Measurements from ENCODE around the gene ZNG1A.
"Not testable (repeated sequence)": the region's sequence is repeated elsewhere in the genome, so short reads cannot be mapped to it uniquely, and the experiment has no call there.

The ZNG1A gene

DNA sequence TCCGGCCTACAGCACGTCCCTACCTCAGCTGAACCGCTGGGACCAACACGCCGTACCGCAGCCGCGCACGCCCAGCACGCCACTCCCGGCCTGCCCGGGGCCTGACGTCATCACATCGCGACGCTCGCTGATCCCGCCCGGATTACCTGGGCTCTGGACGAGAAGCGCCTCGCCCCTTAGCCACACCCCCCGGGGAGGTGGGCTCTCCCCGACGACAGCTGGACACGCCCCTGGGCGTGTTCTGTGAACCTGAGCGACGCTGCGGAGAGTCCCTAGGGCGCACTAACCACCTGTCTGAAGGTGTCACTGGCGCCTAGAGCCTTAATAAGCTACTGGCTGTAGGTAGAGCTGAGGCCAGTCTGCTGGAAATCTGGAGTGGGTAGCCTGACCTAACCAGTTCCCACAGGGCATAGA lies at the start of gene ZNG1A:
Gene ZNG1A, minus strand, starts transcription at position 87 of the 414 bp plus-strand sequence. CDS start 87 bp downstream, outside the sequence.
- peak; percentile 59 for DNase-seq (ENCODE audit: low spot score)

DNA sequence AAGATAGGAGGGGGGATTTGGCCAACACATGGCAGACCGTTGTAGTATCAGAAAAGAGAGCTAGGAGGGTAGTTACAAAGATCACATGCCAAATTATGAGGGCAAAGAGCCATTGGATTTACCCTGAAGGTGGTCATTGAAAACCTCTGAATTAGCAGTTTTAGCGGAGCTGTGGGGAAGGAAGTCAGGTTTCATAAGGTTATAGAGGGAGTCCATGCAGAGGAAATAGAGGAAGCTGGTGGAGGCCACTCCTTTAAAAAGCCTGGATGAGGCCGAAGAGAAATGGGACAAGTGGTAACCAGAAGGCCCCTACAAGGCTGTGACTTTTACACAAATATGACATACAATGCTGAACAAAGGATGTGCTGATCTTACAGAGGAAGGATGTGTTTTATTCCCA lies 49.0 kb upstream of the ZNG1A start:
- no peak for DNase-seq (ENCODE audit: low spot score)

DNA sequence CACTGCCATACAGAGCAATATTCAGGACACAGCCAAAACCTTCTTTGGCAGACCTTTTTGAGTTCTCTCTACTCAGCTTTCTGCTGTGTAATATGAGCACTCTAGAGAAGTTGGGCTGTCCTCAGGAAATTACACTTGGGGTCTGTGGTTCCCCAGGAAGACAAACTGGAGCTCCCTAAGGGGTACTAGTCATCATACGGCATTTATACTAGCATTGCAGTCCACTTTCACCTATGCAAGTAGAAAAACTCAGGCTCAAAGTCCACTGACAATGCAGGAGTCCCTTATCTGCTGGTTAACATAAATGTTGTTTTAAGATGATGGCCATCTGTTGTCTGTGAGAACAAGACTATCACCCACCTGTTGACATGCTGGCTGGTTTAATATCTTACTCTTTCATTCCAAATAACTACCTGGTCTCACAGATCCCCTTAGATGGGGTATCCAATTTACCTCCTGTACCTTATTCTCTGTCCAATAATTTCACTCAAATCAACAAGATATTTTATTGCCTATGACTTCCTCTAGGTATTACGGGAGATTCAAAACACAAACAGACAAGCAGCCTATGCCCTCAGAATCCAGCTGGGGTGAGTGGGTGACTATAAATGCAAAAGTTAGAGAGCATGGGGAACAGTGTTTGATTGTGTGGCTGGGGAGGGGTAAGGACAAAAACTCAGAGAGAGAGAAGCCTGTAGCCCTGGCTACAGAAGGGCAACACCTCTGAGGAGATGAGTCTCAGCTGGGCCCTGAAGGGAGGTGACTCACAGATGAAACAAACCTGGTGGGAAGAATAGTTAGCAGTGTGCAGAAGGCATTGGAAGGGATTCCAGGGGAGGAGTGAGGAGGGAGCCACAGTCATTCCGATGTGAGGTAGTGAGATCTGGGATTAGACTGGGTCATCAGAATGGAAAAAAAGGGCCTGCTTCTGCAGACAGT lies 46.0 kb upstream of the ZNG1A start:
- peak; percentile 23 for DNase-seq (ENCODE audit: low spot score)

DNA sequence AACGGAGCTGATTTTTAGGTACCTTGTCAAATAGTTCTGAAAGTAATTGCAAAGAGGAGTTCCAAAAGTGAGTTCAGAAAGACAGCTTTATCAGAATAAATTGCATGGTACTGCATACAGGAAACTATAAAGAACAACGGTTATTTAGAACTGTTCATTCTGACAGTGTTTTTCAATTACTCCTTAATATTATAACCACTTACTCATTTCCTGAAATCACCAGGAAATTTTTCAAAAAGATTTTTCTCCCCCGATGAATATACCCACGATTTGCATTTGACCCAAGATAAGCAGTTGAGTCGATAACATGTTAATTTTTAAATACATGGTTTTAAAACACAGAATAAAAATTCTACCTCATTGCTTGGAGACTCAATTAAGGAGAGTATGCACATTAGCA lies 45.2 kb upstream of the ZNG1A start:
- no peak for DNase-seq (ENCODE audit: low spot score)

DNA sequence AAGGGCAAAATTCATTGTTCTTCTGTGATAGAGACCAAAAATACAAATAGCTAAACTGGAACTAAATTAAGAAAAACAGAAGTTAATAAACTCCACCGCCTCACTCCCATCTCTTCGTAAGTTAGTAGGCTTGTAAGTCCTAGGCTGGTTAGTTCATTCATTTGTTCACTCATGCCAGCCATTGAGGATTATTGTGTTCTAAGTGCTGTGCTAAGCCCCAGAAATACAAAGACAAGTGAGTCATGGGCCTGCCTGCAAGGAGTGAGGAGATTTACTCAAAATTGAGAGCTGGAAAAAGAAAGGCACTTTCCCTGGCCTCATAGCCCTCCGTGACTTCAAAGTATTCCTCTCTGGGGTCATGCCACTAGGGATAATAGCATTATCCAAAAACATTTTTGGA lies 44.3 kb upstream of the ZNG1A start:
- no peak for DNase-seq (ENCODE audit: low spot score)

DNA sequence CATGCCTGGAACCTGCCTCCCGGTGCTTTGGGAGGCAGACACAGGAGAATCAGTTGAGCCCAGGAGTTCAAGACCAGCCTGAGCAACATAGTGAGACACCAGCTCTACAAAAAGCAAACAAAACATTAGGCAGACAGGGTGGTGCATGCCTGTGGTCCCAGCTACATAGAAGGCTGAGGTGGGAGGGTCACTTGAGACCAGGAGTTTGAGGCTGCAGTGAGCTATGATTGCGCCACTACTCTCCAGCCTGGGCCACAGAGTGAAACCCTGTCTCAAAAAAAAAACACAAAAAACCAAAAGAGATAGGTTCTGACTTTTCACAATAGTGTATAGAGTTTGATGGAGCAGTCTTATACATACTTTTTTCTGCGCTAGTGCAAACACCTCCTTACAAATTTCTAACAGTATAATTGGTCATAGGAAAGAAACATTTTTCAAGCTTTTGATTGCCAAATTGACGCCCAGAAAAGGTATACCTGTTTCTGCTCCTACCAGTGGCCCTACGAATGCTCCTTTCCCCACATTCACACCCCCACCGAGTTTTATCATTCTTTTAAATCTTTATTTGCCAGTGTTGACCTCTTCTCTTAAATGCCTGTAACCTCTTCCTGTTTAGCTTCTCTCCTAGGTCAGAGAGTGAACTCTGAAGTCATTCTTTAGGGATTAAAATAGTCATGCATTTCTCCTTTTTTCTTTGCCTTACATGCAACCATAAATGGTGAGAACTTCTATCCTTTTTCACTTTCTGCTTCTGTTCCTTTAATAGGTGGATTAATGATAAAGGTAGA lies 43.3 kb upstream of the ZNG1A start:
- DNase-seq (ENCODE audit: low spot score) = no peak

DNA sequence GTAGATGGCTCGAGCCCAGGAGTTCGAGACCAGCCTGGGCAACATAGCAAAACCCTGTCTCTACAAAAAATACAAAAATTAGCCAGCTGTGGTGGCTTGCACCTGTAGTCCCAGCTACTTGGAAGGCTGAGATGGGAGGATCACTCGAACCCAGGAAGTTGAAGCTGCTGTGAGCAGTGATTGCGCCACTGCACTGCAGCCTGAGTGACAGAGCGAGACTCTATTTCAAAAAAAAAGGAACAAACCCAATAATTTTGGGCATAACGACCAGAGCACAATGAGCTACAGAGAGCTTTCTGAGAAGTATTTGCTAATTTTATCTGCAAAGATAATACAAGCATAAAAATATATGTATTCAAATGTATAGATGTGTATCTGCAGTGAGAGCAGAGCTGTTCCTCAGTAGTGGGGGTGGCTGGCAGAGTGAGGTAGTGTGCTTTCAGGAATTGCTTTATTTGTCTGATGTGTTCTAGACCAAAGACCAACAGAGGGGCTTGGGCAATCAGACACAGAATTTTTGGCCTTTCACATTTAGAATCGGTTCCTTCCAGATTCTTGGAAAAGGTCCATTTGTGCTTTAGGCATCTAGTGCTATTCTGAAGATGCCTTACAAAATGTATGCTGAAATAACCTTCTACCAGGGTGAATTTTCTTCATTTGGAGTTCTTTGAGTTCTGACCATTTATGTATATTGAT lies 41.0 kb upstream of the ZNG1A start:
- DNase-seq (ENCODE audit: low spot score) = no peak

DNA sequence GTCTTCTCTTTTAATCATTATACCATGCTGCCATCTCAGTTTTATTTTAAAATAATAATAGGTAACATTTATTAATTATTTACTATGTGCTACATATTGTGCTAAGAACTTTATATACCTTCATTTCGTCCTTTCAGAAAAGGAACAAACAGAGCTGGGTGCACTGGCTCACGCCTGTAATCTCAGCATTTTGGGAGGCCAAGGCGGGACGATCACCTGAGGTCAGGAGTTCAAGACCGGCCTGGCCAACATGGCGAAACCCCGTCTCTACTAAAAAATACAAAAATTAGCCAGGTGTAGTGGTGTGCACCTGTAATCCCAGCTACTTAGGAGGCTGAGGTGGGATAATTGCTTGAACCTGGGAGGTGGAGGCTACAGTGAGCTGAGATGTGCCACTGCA lies 40.2 kb upstream of the ZNG1A start:
- not testable (repeated sequence) for DNase-seq (ENCODE audit: low spot score)

DNA sequence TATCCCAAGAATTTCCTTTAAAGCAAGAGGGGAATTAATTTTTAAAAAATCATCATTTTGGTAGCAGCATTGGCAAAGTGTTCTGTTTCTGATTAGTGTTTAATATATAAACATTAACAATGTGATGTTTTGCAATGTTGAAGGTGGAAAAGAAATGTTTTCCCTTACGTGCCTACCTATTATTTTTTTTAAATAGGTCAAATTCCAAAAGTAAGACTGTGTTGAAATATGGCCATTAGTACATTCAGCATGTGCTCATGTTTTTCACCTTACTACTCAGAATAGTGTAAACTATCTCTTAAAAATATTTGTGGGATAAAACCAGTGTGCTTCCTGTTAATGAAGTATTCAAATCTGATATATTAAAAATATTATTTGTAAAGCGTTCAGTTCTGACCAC lies 39.1 kb upstream of the ZNG1A start:
- no peak for DNase-seq (ENCODE audit: low spot score)

DNA sequence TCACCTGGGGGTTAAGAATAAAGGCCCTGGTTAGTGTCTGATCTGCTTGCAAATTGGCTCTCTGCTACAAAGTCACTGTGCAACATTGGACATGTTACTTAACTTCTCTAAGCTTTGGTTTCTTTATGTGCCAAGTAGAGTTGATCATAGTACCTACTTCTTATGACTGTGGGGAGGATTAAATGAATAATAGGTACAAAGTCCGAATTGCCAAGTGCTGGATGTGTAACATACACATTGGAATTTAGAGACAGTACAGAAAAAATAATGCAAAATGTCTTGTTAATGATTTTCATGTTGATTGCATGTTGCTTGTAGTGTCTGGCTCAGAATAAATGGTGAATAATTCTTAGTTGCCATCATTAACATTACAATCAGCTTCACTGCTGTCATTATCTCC lies 38.0 kb upstream of the ZNG1A start:
- no peak for DNase-seq (ENCODE audit: low spot score)

DNA sequence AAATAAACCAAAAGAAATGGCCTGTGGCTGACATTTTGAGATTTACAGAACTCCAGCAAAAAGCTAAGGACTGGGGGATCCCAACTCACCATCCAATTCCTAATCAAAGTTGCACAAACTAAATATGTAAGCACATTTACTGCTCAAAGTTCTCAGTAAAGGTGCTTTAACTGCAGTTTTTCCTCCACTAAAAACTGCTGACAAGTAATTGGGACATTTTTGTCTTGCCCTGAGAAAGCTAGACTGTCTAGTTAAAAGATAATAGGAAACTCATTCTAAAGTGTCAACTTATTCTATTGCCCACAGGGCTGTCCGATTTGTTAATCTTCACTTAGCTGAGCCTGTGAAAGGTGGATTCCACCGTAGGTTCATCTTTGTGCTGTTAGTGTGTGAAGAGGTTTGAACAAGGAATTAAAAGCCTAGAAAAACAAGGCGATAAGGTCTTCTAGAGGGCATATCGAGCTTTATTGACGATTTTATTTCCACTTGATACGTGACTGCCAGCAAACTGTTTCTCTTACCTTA lies 36.8 kb upstream of the ZNG1A start:
- no peak for DNase-seq (ENCODE audit: low spot score)

DNA sequence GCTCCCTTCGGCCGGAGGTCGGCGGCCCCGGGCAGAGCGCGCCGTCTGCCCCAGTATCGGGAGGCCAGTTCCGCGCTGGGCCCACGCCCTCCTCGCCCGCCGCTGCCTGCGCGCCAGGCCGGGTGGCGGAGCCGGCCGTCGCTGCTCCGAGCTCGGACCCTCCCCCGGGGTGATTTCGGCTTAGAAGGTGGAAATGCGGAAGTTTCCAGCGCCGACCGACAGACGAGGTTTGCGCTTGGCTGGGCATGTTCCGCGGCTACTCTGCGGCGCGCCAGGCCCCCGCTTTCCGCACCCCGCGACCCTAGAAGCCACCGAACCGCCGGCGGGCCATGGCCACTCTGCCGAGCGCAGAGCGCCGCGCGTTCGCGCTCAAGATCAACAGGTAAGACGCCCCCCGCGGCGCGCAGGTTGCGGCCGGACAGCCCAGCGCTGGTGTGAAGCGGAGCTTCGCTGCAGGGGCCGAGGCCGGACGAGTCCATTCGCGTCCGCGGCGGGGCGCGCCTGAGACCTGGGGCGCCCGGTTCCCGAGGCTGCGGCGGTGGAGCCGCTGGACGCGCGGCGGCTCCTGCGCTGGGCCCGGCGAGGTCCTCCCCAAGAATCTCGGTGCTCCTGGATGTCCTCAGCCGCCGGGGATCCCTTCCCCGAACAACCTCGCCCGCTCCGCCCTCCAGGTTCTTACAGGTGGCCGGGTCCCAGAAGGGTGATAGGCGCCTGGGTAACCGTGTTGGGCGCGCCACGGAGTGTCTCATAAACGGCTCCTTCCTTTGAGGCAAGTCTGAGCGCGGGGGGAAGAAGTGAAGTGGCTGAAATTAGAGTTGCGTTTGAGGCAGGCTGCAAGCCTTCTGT lies 36.0 kb upstream of the ZNG1A start, which contains the start of gene DOCK8:
Gene DOCK8, plus strand, starts transcription at position 218 of the 846 bp plus-strand sequence. Its CDS starts 112 bp downstream, at position 330.
- peak; percentile 63 for DNase-seq (ENCODE audit: low spot score)

DNA sequence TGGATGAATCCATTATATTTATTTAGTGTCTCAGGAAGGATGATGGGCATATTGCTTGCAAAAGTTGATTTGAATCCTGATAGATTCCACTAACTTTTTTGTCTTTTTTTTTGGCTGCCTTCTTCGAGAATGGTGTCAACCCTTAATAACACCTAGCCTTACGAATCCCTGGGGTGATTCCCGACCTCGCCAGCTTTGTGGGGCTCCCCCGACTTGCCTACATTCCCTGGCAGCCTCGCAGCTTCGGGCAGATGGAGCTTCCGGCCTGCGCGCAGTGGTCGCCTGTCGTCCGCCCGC lies 35.4 kb upstream of the ZNG1A start:
- no peak for DNase-seq (ENCODE audit: low spot score)

DNA sequence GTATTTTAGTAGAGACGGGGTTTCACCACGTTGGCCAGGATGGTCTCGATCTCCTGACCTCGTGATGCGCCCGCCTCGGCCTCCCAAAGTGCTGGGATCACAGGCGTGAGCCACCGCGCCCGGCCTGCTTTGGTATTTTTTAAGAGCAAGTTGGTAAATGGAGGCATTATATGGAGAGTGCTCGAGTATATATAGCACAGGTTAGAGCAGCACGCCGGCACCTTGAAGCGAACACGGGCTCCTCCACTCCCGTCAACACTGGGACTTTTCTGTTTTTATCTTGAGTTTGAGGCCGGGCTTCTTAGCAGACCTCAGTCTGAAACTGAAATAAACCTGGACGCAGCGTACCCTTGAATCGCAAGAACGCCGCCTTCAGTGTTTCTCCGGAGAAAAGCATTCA lies 35.0 kb upstream of the ZNG1A start:
- not testable (repeated sequence) for DNase-seq (ENCODE audit: low spot score)

DNA sequence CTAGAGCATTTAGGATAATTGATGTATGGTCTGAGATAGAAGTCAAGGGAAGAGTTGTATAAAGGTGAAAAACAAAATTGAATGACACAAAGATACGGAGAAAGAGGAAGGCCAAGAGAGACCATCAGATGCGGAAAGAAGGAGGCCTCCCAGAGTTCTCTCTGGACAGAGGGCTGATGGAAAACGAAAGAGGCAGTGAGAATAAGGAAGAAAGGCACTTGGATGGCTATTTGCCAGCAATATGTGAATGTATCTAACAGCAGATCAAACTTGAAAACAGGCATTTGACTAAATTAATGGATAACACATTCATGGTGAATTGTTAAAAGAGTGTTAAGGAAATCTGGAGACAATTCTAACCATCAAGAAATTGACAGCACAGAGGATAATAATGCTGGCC lies 33.4 kb upstream of the ZNG1A start:
- no peak for DNase-seq (ENCODE audit: low spot score)

DNA sequence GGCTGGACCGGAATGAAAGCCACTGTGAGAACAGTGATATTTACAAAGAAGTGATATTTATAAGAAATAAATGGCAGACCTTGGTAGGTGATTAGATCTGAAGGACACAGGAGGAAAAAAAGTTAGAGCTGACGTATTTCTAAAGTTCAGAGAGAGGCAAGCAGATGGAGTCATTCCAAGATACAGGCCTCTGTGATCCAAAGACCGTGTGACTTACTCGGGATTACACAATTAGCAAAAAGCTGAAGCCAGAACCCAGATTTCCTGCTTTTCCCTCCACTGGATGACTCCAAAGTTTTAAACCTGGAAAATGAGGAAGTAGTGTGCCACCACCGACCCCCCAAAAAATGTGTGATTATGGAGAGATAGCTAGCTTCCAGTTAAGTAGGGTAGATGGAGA lies 32.7 kb upstream of the ZNG1A start:
- DNase-seq (ENCODE audit: low spot score) = no peak

DNA sequence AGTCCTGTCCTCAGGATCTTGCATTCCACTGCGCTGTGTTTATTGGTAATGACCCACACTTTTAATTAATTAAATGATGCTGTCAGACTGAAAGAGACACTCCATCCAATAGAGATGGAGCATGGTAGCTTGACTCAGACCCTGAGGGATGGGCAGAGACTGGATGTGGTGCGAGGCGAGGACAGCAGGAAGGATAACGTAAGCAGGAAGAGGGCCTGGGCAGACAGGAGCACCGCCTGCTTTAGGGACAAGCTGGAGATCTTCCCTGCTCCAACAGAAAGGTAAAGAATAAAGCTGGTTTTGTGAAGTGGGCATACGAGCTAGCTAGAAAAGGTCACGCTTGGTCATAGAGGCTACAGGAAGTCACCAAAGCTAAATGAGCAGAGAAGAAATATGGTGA lies 32.2 kb upstream of the ZNG1A start:
- no peak for DNase-seq (ENCODE audit: low spot score)

DNA sequence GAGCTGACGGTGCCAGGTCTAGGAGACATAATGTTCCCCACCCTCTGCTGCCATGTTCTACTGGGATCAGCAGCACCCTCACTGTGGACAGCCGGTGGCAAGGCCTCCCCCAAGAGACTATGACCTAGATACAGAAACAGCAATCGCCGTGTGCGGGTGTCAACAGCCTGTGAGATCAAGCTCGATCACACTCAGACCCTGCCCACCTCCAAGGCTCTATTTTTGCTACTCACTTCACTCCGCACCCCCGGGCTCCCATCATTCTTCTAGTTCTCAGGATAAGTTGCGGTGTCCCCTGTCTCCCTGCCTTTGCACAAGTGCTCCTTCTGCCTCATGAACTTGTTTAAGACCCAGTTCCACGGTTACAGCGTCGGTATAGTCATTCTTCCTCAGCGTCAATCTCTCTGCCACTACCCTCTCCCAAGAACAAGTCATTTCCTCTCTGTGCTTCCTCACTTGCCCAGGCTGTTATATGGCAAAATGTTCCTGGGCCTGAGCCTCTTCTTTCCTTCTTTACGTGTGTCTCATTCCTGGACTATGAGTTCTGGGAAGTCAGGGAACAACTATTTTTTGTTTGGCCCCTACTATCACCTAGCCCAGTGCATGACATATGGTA lies 30.4 kb upstream of the ZNG1A start:
- DNase-seq (ENCODE audit: low spot score) = no peak

DNA sequence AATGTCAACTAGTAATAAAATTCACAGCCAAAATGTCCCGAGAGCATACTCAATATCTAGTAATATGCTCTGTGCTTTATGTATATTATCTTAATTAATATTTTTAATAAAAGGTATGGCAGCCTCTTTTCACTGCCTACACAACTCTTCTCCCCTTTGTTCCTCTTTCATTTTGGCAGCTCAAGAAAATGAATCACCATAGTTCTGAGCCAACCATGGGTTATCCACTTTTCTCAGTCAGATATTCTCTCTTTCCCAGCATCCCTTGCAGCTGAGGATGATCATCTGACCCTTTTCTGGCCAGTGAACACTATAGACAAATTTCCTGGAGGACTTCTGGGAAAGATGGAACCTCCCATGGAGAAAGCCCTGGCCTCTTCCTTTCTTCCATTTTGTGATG lies 27.6 kb upstream of the ZNG1A start:
- DNase-seq (ENCODE audit: low spot score) = no peak

DNA sequence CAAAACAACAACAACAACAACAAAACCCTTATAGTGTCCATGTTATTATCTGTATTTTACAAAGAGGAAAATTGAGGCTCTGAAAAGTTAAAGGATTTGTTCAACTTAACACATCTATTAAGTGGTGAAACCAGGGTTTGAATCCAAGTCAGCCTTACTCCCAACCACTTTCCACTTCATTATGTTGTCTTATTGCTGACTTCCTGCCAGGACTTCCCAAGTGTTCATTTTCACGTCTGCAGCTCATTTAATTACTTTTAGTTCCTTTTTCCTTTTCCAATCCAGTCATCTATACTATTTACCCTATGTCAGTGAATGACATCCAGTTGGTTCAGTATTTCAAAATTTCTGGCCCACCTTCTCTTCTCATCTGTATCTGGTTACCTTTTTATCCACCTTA lies 20.7 kb upstream of the ZNG1A start:
- DNase-seq (ENCODE audit: low spot score) = not testable (repeated sequence)
